Activated naive CD8-positive, alpha-beta T cell treated with anti-CD3 and anti-CD28 coated beads, Interleukin-2, amount 50 U/mL, for 16 hours (primary cell): Measurements from ENCODE around the gene XRN1.
"Not testable (repeated sequence)": the region's sequence is repeated elsewhere in the genome, so short reads cannot be mapped to it uniquely, and the experiment has no call there.

ENCODE experiments used
- DNase-seq: peaks from one replicate; pipeline ENCODE4 v3.0.0-alpha.2; 2020; ENCODE audit warnings: low read depth, low spot score

XRN1 gene

GRCh38 chr3:142324275-142324953 is 123.4 kb downstream of the XRN1 start:
- not testable (repeated sequence) for DNase-seq

DNA sequence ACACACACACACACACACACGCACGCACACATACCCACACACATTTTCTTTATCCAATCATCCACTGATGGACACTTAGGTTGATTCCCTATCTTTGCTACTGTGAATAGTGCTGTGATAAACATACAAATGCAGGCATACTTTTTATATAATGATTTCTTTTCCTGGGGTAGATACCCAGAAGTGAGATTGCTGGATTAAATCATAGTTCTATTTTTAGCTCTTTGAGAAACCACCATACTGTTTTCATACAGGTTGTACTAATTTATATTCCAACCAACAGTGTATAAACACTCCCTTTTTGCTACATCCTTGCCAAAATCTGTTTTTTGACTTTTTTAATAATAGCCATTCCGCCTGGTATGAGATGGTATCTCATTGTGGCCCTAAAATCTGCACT is 127.9 kb downstream of the XRN1 start:
- DNase-seq, result no peak

DNA sequence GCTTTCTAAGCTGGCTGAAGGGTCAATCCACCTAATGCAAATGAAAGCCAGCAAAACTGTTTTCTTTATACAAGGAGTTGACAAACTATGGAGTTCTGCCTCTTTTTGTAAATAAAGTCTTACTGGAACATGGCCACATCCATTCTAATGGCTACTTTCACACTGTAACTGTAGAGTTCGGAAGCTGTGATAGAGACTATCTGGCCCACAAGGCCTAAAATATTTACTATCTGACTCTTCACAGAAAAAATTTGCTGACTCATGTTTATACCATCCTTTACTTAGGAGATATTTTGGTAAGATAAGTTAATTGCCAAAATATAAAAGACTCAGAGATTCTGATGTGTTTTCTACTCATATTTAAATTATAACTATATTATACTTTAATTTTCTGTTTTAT is 128.7 kb downstream of the XRN1 start:
- no peak for DNase-seq

DNA sequence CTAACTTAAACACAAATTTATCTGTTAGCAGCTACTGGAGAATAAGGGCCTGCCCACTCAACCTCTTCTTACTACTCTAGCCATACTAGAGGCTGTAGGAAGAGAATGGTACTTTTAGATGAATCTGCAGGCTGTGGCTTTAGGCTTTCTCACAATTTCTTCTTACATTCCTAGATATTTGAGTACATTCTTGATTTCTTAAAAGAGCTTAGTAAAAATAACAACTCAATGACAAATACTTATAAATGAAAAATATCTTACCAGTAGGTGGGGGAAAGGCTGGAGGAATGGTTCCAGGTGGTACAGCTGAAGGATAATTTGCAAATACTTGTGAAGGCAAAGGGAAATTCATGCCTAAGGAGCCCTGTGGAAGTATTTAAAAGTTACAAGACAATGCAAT is 129.5 kb downstream of the XRN1 start:
- DNase-seq, result no peak

DNA sequence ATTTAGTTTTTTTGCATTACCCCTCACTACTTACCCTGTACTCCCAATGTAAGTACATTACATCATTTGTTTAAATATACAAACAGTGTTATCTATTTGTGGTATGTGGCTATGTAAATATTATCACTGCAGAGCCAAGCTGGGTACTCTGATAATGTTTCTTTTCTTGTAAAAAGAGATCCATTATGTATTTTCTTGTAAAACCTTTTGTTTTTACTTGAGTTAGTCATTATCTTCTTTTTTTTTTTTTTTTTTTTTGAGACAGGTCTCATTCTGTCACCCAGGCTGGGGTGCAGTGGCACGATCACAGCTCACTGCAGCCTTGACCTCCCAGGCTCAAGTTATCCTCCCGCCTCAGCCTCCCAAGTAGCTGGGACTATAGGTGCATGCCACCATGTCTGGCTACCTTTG is 131.9 kb downstream of the XRN1 start:
- not testable (repeated sequence) for DNase-seq

DNA sequence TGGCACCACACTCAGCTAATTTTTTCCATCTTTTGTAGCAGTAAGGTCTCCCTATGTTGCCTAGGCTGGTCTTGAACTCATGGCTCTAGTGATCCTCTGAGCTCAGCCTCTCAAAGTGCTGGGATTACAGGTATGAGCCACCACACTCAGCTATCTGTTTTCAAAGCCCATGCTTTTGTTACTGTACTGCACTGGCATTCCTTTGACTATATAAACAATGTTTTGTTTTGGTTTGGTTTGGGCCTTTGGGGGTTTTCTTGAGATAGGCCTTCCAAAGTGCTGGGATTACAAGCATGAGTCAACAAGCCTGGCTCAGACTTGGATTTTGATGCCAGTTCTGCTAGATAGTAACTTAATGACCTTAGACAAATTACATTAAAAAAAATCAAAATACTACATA is 132.8 kb downstream of the XRN1 start:
- DNase-seq, result no peak

GRCh38 chr3:142310439-142310838 is 137.4 kb downstream of the XRN1 start:
- DNase-seq, result no peak

DNA sequence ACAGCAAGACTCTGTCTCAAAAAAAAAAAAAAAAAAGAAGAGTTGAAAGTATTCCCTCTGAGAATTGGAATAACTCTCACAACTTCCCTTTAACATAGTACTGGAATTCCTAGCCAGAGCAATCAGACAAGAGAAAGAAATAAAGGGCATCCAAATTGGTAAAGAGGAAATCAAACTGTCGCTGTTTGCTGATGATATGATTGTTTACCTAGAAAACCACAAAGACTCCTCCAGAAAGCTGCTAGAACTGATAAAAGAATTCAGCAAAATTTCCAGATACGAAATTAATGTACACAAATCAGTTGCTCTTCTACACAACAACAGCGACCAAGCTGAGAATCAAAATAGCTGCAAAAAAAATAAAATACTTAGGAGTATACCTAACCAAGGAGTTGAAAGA is 145.0 kb downstream of the XRN1 start:
- DNase-seq, result not testable (repeated sequence)

GRCh38 chr3:142298626-142299025 is 149.2 kb downstream of the XRN1 start:
- DNase-seq, result no peak

DNA sequence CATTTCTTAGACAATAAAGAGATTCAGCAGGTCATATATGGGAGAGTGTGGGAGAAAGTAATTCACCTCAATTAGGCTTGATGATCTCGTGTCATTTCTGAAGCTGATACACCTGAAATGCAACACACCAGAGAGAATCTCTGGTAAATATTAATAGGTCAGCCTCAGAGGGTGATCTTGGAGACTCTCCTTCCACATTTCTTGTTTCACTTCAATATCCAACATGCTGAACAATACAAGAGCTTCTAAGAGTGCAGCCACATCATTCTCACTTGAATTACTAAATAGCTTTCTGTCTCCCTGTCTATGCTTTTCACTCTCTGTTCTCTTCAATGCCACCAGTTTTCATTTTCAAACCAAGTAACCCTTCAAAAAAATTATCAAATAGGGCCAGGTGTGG is 151.3 kb downstream of the XRN1 start:
- DNase-seq, result no peak

DNA sequence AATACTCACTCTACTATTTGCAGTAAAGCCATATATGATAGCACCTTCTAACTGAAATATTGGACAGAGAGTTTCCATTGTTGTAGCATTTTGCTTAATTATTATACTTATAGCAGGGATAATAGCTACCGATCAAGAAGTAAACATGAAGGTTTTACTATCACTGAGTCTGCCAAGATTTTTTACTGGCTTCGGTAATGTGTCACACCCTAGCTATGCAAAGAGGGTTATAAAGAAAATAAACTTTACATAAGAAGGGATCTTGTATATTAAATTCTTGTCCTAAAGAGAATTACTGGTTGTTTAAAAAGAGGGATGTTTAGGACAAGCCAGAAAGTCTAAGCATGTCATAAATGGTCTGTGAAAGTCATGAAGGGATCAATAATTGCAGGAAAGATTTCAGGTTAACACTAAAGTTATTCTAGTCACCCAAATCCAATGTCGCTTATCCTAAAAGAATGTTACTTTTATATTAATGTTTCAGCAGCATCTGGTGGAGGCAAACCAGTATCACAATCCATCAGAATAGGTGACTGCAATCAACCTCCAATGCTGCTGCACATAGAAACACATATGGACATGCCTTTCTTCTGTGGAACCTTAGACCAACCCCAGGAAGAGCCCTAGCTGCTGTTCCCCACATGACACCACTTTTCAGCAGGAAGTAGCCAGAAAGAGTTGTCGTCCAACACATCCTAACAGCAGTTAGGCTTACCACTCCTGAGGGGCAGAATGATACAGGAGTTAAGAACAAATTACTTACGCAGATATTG is 159.8 kb downstream of the XRN1 start:
- no peak for DNase-seq

GRCh38 chr3:142285083-142285517 is 162.7 kb downstream of the XRN1 start:
- no peak for DNase-seq

GRCh38 chr3:142282503-142282902 is 165.3 kb downstream of the XRN1 start:
- DNase-seq, result no peak

GRCh38 chr3:142281474-142281873 is 166.4 kb downstream of the XRN1 start:
- DNase-seq, result no peak

DNA sequence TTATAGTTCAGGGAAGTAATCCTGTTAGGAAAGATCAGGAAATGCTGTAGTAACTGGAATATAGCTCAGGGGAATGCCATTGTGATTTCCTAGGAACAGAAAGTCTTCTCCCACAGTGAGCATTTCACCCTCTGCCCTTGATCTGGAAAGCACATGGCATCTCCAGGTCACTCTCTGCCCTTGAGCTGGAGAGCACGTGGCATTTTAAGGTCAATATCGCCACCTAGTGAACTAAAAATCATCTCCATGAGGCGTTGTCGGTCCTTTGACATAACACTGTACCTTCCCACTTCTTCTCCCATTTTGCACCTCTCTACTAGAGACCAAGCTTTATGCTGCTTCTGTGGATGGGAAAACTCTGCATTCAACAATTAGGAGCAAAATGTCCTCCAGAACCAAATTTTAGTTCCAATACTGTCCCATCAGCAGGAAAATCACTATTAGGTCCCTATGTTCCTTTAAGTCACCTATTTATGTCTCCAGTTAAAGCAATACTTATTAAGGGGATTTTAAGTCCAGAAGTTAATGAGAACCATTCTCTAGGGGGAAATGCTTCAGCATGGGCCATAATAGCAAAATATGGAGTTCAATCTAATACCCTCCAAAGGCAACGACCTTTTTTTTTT is 167.8 kb downstream of the XRN1 start:
- no peak for DNase-seq

- DNase-seq, result no peak
These were observed 169.4 kb downstream of the XRN1 start for GRCh38 chr3:142278451-142278850.

DNA sequence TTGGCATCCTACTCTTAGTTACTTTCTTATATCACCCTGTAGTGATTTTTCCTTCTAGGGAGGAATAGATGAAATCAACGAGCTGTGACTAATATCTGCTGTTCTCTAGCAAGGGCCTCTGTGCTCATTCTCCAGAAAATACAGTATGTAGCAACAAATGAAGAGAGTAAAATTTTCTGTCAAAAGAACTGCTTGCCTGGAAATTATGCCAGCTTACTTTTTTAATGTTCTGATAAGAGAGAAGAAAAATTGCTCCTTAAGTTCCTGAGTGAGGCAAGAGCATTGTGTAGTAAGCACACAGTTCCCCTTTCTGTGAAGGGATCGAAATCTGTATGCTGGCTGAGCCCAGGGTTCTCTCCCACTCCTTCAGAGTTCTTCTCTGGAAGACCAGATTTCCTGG is 171.1 kb downstream of the XRN1 start:
- no peak for DNase-seq

- no peak for DNase-seq
These were observed 172.0 kb downstream of the XRN1 start for GRCh38 chr3:142275856-142276255.

GRCh38 chr3:142274908-142275307 is 172.9 kb downstream of the XRN1 start:
- DNase-seq, result no peak

- DNase-seq, result no peak
These were observed 174.3 kb downstream of the XRN1 start for GRCh38 chr3:142273501-142273900.

GRCh38 chr3:142272200-142272891 is 175.5 kb downstream of the XRN1 start:
- no peak for DNase-seq

DNA sequence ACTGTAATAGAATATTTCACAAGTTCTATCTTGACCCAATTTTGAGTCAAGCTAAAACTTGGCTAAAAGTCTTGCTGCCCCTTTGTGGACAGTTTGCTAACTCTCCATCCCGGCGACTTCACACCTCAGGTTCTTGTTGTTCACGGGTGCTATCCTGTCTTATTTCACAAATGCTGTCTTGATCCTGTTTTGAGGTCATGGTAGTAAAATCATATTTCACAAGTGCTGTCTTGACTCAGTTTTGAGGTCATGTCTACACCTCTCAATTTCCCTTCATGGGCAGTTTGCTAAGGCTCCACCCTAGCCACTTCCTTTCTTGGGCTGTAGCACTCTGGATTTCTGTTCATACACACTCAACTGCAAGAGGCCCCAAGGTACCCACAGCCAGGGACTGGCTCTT is 177.4 kb downstream of the XRN1 start:
- DNase-seq, result no peak
